NOMO-1 treated with dmso at 0.1 percent for 144 hours (cell line): ENCODE measurements around the gene PPT1.

Experiments
- DNase-seq: peaks from one replicate; lab custom pipeline; 2025; ENCODE audit not compliant: unreplicated experiment; lab: John Stamatoyannopoulos, UW

PPT1 gene

DNA sequence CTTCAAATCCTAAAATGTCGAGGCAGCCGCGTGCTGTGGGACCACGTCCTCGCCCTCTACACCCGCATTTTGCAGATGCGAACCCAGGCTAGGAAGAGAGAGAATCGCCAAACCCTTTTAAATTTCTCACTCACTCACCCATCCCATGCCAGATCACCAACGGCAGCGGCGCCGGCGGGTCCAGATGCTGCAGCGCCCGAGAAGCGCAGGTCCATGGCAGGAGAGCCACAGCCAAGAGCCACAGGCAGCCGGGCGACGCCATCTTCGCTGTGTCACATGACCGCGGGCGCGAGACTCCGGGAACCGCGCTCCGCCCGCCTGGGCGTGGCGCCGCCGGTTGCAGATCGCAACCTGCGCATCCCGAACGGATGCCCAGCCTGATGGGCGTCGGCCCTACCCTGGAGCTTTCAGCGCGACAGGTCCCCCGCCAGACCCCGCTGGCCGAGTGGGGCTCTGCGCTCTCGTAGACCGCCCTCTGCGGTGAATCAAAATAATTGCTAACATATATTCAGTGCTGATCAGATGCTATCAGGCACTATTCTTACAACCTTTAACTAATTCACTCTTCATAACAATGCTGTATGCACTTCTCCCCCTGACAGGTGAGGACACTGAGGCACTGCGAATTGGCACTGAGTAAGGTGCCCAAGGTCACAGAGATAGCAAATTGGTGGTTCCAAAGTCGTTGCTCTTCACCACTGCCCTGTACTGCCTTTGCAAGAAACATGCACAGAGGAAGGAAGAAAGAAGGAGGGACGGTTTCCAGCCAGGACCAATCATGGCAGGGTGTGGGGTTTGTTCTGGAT, at the start of gene PPT1:
PPT1 (minus strand) TSS at position 276 of the 806 bp plus-strand sequence; CDS start at position 262, 14 bp downstream.
- DNase-seq, result peak; percentile 59

GRCh38 chr1:40143891-40144575, 47.0 kb upstream of the PPT1 start:
- peak; percentile 23 for DNase-seq

GRCh38 chr1:40141878-40142535, 45.0 kb upstream of the PPT1 start:
- no peak for DNase-seq

- no peak for DNase-seq
Measured at GRCh38 chr1:40140211-40140973, 43.3 kb upstream of the PPT1 start.

DNA sequence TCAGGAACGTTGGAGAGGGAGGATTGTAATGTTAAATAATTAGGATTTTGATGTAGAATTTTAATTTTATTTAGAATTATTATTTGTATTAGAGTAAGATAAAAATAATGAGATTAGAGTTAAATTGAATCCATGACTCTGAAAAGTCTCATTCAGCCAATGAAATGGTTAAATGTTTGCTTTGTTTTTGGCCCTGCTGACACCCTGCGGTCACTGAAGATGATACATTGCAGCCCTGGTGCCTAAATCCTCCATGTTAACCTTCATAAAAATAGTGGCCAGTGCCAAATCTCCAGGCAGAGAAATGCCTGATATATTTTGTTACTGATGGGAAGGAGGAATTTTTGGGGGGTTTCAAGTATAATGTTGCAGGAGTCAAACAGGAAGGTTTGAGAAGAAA, 36.8 kb upstream of the PPT1 start:
- DNase-seq, result no peak

DNA sequence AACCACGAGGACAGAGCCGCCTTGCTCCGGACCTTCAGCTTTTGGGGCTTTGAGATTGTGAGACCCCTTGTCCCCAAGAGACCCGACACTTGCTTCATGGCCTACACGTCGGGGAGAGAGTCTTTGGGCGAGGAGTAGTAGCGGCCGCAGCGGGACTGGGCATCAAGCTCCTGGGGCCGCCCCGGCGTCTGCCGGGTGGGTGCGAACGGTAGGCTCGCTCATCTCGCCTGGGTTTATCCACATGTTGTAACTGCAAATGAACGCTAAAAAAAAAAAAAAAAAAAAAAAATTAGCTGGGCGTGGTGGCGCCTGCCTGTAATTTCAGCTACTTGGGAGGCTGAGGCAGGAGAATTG, 36.2 kb upstream of the PPT1 start:
- DNase-seq, result no peak

GRCh38 chr1:40132383-40133311, 35.6 kb upstream of the PPT1 start:
- no peak for DNase-seq

- DNase-seq, result peak; percentile 25
Measured at GRCh38 chr1:40130892-40131291, 33.8 kb upstream of the PPT1 start.

- no peak for DNase-seq
Measured at GRCh38 chr1:40122855-40123254, 25.8 kb upstream of the PPT1 start.

- DNase-seq, result no peak
Measured at GRCh38 chr1:40120128-40120527, 23.1 kb upstream of the PPT1 start.

GRCh38 chr1:40114400-40114799, 17.3 kb upstream of the PPT1 start:
- no peak for DNase-seq

DNA sequence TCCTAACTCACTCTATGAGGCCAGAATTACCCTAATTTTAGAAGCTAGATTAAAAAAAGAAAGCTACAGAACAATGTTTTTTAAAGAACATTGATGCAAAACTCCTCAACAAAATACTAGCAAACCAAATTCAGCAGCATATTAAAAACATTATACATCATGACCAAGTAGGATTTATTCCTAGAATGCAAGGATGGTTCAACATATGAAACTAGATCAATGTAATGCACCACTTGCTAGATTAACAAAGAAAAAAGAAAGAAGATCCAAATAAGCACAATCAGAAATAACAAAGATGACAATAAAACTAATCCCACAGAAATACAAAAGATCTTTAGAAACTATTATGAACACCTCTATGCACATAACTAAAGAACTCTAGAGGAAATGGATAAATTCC, 13.3 kb upstream of the PPT1 start:
- no peak for DNase-seq

GRCh38 chr1:40107290-40107959, 10.4 kb upstream of the PPT1 start:
- DNase-seq, result no peak

- no peak for DNase-seq
Measured at GRCh38 chr1:40105028-40105427, 8.0 kb upstream of the PPT1 start.

GRCh38 chr1:40102896-40103295, 5.8 kb upstream of the PPT1 start:
- DNase-seq, result no peak

- no peak for DNase-seq
Measured at GRCh38 chr1:40102038-40102437, 5.0 kb upstream of the PPT1 start.

DNA sequence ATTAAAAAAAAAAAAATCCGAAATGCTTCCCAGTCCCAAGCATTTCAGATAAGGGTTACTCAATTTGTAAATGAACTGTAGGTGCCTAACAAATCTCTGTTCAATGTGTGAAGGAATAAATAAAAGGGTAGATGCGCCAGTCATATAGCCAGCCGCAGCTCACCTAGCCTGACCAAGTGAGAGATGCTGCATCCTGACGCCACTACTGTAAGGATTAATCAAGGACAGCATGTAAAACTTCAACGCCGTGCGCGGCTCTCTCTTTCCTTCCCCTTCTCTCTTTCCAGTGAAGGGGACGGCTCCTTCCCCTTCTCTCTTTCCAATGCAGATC, 441 bp downstream of the PPT1 start:
- no peak for DNase-seq

DNA sequence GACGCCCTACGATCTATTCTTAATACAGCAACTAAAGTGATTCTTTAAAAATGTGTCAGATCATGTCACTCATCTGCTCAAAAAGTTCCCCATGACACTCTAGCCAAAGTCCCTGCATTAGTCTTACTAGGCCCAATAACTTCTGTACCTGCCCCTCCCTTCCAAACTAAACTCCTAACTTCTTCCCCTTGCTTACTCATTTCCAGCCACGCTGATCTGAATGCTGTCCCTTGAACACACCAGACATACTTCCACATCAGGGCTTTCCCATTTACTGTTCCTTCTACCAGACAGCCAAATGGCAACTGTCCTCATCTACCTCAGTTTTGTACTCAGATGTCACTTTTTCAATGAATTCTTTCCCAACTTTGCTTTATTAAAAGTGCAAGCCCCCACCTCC, 1.2 kb downstream of the PPT1 start:
- DNase-seq, result no peak

DNA sequence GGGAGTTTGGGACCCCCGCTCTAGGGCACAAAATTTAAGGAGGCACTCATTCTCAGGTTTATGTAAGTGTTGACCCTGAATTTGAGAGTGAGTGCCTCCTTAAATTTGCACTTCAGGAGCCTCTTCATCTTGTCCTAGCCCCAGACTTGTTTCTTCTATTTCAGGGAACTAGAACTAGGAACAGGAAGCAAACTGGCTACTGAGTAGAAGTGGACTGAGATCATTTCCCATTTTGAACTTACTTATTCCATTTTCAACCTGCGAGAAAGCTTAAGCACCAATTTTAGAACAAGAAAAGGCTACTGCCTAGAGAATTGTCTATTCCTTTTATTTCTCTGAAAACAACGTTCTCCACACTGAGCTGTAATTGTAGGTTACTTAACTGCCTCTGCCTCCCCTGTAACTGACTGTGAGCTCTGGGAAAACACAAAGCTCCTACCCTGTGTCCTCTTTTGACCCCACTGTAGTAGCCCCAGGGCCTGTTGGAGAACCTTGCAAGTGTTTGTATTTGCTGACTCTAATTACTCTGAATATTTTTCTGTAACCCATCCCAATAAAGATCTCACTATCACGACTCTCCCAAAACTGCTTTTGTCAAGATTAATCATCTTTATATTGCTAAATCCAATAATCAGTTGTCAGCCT, 2.5 kb downstream of the PPT1 start:
- no peak for DNase-seq
